ENCODE data around the gene PRND.
"Not testable (repeated sequence)": the region's sequence is repeated elsewhere in the genome, so short reads cannot be mapped to it uniquely, and the experiment has no call there.

PRND gene

GRCh38 chr20:4740774-4741431 lies 19.2 kb downstream of the PRND start:
- peak; percentile 23 to 30 for DNase-seq

DNA sequence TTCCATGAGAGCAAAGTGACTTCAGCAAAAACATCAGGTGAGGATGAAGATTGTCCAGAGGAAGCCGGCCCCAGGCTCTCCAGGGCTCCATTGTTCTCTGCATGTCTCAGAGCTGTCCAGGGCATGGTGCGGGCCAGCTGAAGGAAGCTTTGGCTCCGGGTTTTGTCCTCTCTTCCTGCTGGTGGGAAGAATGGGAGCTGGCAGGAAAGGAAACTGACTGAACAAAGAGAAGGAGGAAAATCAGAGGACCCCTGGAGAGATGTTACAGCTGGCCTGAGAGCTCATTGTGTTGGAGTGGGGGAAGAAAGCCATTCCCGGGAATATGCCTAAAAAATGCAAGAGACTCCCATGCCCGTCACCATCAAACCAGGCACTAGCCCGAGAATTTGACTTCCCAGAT lies 27.1 kb downstream of the PRND start:
- DNase-seq = no peak

DNA sequence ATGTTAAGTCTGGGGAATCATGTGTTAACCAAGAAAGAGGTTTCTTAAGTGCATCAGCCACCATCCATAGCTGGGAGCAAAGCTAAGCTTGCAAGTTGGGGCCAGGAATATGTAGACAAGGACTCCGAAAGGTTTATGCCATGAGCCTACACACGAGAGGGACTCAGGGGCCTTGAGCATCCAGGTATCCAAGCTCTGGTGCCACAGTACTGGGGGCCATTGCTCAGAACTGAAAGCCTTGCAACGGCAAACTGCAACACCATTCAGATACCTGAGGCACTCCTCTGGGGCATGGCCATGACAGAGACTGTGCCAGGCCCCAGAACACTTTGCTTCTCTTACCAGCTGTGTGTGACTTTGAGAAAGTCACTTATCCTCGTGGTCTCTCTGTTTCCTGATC lies 27.6 kb downstream of the PRND start:
- no peak for DNase-seq

DNA sequence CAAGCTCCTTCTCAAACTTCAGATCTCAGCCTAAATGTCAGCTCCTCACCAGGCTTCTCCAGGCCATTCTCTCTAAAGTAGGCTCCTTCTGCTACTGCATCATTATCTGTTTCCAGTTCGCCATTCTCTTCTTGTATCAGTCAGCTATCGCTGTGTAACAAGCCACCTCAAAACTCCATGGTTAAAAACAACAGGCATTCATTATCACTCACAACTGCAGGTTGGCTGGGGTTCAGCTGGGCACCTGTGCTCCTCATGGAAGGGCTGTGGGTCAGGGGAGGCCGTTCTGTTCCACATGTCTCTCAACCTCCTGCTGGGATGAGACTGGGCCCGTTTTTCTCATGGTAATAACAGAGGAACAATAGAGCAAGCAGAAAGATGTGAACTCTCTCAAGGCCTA lies 28.7 kb downstream of the PRND start:
- DNase-seq = no peak

GRCh38 chr20:4759100-4759884 lies 37.6 kb downstream of the PRND start:
- DNase-seq = not testable (repeated sequence)

DNA sequence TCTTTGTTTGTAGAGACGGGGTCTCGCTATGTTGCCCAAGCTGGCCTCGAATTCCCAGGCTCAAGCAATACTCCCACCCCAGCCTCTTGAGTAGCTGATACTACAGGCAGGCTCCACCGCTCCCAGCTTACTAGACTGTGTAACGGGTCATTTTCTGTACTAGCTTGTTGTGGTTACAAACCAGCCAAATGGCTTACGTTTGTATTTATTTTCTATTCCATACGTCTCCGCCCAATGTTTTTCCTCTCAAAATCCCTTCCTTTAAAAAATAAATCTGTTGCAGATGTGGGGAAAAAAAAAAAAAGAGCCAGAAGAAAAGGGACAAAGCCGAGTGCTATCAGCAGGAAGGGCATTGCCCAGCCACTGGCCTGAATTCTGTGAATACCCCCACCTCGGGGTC lies 41.6 kb downstream of the PRND start:
- no peak for DNase-seq

- DNase-seq = no peak
Measured at GRCh38 chr20:4763723-4764510, 42.2 kb downstream of the PRND start.

- DNase-seq = no peak
Measured at GRCh38 chr20:4764805-4765204, 43.1 kb downstream of the PRND start.

DNA sequence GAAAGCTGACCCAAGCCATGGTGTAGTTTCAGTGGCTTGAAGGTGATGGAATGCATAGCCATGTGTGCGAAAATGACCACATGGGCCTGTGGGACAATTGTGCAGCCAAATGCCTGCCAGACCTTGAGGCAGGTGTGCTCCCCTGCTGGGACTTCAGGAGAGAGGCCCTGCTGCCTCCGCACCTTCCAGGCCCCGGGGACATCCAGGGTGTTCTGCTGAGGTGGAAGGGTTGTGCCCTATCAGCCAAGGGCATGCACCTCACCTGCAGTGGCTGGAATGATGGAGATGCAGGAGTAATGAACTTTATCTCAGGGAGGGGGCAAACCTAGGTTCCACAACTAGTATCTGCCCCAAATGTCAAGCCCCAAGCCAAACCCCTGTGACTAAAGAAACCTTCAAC lies 44.0 kb downstream of the PRND start:
- no peak for DNase-seq

DNA sequence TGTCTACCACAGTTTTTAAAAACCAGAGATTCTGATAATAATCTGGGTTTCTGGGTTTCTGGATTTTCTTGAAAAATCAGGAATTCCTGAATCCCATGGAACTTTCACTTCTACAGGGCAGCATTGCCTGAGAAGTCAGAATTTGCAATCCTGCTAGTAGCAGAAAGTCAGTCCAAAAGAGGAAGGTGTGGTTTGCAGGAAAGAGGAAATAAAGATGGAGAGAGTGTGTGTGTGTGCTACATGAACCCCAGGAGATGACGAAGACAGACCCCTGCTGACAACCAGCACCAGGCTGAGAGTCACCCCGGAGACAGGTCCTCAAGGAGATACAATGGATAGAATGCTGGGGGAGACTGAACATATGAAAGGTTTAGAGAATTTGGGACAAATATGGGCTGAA lies 44.9 kb downstream of the PRND start:
- DNase-seq = no peak

DNA sequence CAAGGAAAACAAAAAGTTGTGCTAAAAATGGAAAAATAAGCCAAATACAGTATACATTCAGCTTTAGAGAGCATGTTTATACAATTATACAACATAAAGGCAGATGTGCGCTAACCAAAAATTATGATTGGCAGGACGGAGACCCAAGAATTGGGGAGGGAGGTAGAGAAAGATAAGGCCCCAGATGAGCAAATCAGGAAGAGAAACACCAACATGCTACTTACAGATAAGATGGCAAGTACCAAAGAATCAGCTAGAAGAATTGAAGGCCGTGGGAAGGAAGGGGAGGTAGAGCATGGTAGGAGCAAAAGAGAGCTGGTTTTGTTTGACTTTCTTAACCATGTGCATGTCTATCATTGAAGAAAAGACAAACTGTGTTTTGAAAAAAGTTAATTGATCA lies 45.4 kb downstream of the PRND start:
- no peak for DNase-seq

GRCh38 chr20:4769328-4769727 lies 47.6 kb downstream of the PRND start:
- no peak for DNase-seq

DNA sequence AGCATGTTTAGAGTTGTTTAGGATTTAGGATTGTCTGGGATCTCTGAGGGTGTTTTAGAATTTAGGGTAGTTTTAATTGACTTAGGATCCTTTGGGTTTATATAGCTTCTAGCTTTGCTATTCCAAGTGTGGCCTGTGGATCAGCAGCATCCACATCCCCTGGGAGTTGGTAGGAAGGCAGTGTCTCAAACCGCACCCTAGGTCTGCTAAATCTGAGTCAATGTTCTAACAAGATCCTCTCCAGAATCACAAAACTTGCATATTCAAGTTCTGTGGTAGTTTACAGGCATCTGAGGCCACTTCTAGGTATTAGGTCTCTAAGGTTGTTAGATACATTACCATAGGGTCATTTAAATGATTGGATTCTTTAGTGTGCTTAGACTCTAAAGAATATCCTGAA lies 48.3 kb downstream of the PRND start:
- no peak for DNase-seq

DNA sequence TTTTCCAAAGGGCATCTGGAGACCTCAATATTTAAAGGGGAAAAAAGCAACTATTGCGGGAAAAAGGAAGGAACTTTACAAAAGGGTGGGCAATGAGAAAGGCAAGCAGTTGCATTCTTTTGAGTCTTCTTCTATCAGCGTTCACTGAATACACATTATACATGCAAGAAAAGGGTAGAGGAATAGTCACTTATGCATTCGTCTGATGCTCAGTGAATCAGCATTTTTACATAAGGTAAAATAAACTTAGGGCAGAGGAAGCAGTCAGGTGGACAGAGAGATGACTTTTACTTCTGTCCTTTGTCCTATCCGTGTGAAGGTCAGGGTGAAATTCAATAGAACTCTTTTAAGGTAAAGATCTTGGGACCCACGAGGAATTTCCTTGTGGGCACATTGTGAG lies 49.3 kb downstream of the PRND start:
- DNase-seq = no peak

DNA sequence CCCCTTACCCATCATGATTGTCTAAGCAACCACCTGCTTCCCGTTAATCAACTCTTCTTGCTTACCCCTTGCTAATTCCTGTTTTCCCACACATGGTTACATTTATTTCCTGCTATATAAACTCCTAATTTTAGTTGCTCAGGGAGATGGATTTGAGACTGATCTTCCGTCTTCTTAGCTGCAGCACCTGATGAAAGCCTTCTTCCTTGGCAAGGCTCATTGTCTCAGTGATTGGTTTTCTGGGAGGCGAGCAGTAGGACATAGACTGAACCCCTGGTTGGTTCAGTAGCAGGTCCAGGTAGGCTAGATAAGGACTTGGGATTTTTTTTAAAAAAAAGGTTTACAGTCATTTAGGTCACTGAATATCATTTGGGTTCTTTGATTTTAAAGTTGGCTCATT lies 50.4 kb downstream of the PRND start:
- DNase-seq = no peak

DNA sequence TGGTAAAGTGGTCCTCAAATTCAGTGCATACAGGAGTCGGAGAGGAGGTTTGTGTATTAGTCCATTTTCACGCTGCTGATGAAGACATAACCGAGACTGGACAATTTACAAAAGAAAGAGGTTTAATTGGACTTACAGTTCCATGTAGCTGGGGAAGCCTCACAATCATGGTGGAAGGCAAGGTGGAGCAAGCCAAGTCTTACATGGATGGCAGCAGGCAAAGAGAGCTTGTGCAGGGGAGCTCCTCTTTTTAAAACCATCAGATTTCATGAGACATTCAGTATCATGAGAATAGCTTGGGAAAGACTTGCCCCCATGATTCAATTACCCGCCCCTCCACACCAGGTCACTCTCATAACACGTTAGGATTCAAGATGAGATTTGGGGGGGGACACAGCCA lies 51.3 kb downstream of the PRND start:
- not testable (repeated sequence) for DNase-seq

DNA sequence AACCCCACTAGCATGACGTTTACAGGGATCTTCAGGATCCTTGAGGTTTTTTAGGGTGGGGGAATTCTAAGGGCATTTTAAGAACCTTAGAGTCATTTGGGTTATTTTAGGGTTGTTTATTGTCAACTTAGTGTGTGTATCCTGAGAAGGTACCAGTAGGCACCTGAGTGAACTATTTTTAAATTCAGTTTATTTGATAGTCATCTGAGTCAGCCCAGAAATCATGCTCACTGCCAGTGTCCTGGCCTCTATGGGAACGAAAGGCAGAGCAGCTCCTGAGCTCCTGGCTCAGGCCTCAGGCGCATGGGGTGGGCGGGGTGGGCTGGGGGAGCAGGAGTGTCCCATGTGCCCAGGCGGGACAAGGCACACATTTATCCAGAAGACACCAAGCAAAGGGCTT lies 52.0 kb downstream of the PRND start:
- DNase-seq = no peak

DNA sequence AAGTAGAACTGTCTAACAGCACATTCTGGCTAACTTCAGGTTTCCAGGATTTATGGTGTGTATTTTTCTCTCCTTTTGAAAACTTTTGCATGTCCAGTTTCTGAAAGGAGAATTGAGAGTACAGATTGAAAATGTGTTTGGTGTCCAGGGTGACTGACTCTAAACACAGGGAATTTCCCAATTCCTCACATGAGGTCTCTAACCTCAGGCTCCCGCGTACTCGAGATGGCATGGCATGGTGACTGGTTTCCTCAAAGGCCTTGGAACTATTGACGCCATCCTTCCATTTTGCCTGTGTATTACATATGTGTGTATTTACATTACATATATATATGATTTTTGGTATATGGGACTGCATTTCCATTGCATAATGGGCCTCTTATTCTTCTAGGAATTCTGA lies 52.5 kb downstream of the PRND start:
- no peak for DNase-seq

DNA sequence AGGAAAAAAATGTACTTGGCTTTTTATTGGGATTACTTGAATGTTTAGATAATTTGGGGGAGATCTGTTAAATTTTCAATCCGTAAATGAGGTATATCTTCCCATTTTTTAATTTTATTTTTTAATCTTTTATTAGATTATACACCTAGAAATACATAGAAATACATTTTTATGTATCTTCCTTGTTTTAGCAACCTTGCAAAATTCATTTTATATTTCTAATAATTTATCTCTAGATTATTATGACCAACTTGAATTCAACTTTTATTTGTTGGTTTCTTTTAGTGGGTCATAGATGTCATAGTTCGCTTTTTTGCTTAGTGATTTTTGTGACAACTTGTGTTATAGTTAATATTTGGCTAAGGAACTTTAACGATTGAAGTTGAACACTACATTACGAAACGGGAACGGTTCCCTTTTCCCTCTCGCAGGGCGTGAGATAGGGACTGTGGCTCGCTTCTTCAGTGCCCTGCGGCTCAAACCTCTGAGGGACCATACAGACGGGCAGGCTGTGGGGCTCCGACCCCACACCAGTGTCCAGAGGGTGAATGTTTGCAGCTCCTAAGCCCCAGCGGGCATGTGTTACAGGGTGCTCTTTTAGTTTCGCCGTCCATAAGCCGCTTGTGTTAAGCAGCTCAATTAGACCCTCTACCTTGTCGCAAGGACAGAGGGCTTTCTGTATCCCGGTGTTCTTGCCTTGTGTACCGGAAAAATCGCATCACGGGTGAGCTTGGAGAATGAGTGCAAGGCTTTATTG lies 53.8 kb downstream of the PRND start:
- DNase-seq = no peak

DNA sequence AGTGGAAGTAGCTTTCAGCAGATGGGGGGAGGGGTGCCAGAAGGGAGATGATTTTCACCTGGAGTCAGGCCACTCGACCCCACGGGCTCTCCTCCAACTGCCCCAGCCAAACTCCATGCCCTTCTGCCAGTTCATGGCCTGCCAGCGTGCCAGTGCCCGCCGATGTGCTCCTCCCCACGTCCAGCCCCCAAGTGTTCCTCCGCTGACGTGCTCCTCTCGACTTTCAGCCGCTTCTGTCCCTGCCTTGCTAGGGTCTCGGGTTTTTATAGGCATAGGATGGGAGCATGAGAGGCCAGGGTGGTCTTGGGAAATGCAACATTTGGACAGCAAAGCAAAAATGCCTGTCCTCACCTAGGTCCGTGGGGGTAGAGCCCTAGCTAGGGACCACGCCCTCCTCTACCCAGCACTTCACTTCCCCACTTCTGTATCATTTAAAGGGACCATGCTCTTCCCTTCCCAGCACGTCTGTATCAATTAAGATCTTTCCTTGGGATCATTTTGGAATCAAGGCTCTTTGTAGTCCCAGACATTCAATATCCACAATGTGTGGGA lies 54.4 kb downstream of the PRND start:
- no peak for DNase-seq
